ENCODE measurements around the gene DSG4. TPM values are rescaled to one million over a fixed set of nuclear protein-coding genes. Genes with fewer than 3 reads are reported as not detected.

The DSG4 gene
- total RNA-seq, 1 donor from 2014 or later, result not detected

DNA sequence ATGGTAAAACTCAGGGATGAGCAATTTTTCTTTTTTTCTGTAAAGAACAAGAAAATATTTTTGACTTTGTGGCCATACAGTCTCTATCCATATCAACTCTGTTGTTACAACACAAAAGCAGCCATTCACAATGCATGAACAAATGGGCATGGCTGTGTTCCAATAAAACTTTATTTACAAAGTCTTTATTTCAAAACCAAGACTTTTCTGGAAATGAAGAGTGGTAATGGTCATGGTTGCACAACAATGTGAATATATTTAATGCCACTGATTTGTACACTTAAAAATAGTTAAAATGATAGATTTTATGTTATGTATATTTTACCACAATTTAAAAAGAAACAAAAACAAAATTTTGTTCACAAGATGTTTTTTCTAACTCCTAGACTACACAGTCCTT lies 69.3 kb downstream of the DSG4 start:
- no peak for DNase-seq (ENCODE audit: low read depth, low spot score)

DNA sequence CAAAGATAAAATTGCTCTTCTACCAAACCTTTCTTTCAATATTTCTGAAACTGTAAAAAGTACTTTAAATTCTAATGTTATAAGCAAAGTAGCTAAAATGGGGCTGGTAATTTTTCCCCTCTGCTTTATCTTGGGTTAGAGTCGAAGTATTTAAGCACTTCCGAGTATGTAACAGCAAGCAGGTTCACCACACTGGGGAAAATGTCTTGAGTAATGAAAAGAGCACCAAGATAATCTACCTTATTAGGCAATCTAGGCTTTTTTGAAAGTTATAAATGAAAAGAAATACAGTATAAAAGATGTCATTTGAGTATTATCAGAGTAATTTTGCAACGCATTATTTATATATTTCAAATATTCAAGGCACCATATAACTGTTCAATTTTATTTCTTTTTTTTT lies 70.3 kb downstream of the DSG4 start:
- no peak for DNase-seq (ENCODE audit: low read depth, low spot score)

DNA sequence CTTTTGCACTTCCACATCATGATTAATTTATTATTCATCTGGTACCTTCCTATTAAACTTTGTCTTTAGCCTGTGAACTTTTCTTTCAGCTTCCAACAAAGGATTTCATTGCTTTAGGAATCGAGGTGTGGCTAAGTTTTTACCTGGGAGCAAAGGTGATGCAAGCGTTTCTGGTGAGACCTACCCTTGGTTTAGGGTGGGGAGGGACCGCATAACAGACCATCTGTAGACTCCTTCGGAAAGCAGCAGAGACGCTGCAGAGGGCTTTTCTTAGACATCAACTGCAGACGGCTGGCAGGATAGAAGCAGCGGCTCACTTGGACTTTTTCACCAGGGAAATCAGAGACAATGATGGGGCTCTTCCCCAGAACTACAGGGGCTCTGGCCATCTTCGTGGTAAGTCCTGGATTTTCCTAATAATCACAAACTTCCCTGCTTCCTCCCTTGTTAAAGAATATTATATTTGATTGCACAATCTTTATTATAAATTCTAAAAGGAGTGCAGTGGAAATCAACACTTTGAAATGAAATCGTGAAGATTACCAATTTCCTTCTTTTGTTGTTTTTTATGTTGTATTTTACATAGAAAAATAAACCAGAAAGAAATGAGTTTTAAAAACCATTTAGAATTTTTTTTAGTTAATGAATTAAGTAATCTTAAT lies 71.1 kb downstream of the DSG4 start, which contains the start of gene DSG3:
Gene DSG3 (plus strand): TSS at position 212 of the 662 bp plus-strand sequence. CDS start 137 bp downstream, at position 349.
- no peak for DNase-seq (ENCODE audit: low read depth, low spot score)

DNA sequence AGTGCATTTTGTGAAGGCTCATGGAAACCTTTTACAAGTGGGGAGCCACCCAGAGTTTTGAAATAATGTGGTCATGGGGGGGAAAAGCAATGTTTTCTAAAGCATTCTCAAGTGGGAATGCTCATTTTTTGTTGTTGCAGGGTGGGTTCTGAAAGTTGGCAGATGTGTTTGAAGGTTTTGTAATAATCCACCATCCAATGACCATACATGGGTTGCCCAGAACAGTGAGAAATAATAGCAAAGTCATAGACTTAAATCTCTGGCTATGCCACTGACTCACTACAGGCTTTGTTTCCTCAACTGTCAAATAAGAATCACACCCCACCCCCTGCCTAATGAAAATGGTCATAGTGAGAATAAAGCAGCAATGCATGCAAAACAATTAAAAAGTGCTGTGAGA lies 73.8 kb downstream of the DSG4 start:
- DNase-seq (ENCODE audit: low read depth, low spot score), result no peak

DNA sequence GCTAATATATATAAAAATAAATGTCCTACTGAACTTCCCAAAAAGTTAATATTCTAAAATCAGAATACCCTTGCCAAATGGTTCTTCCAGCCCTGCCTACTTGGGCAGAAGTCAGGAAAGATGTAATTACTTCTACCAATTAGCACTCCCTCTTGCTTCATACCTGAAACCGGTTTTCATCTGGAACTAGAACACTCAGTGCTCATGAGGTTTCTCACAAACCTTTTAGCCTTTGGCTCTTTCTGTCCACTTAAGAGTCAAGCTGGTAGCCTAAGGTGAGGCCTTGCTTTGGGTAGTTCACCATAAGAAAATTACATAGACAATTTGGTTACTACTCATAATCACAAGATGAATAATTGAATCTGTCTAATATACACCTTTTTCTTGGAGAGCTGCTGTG lies 75.0 kb downstream of the DSG4 start:
- DNase-seq (ENCODE audit: low read depth, low spot score), result no peak

DNA sequence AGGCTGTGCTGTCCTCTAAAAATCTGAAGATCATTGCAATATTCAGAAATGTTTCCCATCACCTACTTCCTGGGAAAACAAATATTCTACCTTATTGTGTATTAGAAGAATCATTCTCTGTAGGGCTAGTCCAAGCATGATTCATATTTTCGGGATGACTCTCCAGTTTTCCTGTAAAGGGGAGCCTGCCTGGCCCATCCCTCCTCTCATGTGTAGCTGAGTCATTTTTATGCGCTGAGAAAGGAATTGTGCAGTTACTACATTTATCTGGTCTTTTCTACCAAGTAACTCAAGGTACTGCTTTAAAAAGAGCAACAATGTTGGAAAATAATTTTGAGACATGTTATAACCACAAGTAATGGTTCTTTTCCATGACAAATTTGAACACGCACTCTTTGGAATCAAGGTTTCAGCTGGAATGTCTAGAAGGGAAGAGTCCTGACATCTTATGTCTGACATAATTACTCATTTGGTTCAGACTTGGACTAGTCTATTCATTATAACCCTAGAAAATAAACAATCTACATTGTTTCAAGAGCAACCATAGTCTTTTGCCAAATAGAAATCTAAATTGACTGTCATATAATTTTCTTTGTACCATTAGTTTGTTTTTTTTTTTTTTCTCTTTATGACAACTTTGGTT lies 77.6 kb downstream of the DSG4 start:
- no peak for DNase-seq (ENCODE audit: low read depth, low spot score)

Other genes starting within 250 kb of the DSG4 start
- gene DSC1, start 213.9 kb upstream of the DSG4 start, total RNA-seq, result not detected in 2 replicates
- gene DSG1, start 58.6 kb upstream of the DSG4 start, total RNA-seq, result not detected in 2 replicates
- gene DSG3, start 71.0 kb downstream of the DSG4 start, total RNA-seq, result 0.07 TPM in 2 replicates
- under 0.01 and 0.07 TPM in 2 replicates for gene DSG2, start 121.4 kb downstream of the DSG4 start, total RNA-seq
- gene TTR, start 215.1 kb downstream of the DSG4 start, total RNA-seq, result not detected in 2 replicates